D721Med (cell line): Measurements from ENCODE around the gene KCNG4.

ENCODE experiments used
- DNase-seq: peaks from one replicate; pipeline ENCODE4 v3.0.0; 2011; ENCODE audit warnings: low spot score; ENCODE audit not compliant: insufficient read length
- FAIRE-seq: peaks from 2 replicates; lab custom pipeline; 2011; peaks lifted over from hg19 to GRCh38; lab: Jason Lieb, UNC
- TF ChIP-seq, protein P1 (sequence below): IDR thresholded peaks from 2 replicates; pipeline ENCODE4 v1.5.1; 2012; ENCODE audit warnings: mild to moderate bottlenecking, control low read depth; ENCODE audit not compliant: insufficient read depth; ENCODE audit errors: missing control alignments

Gene KCNG4, protein sequence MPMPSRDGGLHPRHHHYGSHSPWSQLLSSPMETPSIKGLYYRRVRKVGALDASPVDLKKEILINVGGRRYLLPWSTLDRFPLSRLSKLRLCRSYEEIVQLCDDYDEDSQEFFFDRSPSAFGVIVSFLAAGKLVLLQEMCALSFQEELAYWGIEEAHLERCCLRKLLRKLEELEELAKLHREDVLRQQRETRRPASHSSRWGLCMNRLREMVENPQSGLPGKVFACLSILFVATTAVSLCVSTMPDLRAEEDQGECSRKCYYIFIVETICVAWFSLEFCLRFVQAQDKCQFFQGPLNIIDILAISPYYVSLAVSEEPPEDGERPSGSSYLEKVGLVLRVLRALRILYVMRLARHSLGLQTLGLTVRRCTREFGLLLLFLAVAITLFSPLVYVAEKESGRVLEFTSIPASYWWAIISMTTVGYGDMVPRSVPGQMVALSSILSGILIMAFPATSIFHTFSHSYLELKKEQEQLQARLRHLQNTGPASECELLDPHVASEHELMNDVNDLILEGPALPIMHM

DNA sequence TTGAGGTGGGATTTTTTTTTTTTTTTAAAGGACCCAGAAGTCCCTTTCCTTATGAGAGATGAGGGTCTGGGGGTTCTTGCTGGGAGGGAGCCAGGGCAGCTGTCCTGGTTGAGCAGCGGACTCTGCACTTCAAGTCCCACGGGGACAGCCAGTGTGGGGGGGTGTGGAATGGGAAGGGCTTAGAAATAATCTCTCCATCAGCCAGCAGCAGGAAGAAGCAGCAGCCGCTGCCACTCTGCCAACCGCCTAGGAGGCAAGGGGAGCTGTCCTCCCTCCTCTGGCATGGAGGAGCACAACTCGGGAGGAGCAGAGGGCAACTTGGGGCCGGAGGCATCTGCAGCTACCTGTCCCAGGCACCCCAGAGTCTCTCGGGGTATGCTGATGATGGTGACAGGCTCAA, at the start of gene KCNG4:
TSS of gene KCNG4 (minus strand) at position 104 of the 400 bp plus-strand sequence. CDS start 2,527 bp downstream, outside the sequence.
- no peak for DNase-seq
- FAIRE-seq = no peak
- TF ChIP-seq, protein P1, sequence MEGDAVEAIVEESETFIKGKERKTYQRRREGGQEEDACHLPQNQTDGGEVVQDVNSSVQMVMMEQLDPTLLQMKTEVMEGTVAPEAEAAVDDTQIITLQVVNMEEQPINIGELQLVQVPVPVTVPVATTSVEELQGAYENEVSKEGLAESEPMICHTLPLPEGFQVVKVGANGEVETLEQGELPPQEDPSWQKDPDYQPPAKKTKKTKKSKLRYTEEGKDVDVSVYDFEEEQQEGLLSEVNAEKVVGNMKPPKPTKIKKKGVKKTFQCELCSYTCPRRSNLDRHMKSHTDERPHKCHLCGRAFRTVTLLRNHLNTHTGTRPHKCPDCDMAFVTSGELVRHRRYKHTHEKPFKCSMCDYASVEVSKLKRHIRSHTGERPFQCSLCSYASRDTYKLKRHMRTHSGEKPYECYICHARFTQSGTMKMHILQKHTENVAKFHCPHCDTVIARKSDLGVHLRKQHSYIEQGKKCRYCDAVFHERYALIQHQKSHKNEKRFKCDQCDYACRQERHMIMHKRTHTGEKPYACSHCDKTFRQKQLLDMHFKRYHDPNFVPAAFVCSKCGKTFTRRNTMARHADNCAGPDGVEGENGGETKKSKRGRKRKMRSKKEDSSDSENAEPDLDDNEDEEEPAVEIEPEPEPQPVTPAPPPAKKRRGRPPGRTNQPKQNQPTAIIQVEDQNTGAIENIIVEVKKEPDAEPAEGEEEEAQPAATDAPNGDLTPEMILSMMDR = no peak

GRCh38 chr16:84288902-84289301, 49.1 kb upstream of the KCNG4 start:
- DNase-seq (no peak), FAIRE-seq (no peak)
- TF ChIP-seq, protein P1 = no peak

DNA sequence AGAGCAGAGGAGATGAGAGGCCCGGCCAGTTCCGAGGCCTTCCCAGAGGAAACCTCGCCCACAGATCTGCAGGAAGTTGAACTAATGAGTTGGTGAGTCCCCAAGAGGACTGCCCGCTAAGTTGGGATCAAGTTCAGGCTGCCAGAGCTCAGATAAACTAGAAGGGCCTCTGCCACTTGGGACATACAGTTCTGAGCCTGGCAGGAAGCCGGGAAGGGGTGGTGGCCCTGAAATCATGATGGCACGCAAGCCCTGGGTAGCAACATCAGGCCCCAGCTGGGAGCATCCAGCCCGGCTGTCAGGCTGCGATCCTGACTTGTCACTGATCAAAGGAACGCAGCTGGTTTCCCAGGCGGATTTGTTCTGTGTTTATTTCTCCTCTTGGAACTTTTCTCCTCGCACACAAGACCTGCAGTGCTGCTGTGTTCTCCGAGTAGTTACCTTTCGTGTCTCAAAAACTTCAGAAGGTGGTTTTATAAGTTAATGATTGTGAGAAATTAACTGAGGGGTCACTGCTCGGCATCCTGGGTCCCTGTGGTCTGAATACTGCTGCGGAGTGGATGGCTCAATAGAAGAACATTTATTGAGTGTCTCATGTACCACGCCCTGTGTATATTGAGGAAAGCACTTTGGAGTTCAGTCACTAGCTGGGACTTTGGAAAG, 46.9 kb upstream of the KCNG4 start:
- TF ChIP-seq, protein P1 = no peak
- FAIRE-seq (no peak), DNase-seq (no peak)

DNA sequence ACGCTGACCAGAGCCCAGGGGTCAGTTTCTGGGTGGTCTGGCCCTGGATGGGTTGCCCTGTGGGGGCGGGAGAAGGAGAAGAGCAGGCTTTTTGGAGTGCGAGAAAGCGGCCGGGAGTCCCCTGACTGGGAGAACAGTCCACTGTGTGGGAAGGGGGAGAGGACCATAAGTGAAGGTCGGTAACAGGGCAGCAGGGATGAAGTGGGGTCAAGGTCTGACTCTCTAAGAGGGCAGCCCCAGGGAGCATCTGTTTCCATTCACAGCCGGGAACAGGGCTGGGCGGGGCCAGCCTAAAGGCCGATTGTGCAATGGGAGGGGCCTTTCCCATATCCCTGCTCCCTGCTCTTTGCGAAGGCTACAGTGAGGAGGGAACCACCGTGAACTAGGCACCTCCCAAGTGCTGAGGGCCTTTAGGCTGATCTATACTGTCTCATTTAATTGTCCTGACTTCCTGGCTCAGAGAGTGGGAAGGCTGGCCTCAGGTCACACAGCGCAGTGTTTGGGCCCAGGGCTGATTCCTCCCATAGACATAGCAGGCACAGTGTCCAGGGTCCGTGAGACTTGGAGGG, 44.4 kb upstream of the KCNG4 start:
- TF ChIP-seq, protein P1 = no peak
- no peak for FAIRE-seq
- no peak for DNase-seq

DNA sequence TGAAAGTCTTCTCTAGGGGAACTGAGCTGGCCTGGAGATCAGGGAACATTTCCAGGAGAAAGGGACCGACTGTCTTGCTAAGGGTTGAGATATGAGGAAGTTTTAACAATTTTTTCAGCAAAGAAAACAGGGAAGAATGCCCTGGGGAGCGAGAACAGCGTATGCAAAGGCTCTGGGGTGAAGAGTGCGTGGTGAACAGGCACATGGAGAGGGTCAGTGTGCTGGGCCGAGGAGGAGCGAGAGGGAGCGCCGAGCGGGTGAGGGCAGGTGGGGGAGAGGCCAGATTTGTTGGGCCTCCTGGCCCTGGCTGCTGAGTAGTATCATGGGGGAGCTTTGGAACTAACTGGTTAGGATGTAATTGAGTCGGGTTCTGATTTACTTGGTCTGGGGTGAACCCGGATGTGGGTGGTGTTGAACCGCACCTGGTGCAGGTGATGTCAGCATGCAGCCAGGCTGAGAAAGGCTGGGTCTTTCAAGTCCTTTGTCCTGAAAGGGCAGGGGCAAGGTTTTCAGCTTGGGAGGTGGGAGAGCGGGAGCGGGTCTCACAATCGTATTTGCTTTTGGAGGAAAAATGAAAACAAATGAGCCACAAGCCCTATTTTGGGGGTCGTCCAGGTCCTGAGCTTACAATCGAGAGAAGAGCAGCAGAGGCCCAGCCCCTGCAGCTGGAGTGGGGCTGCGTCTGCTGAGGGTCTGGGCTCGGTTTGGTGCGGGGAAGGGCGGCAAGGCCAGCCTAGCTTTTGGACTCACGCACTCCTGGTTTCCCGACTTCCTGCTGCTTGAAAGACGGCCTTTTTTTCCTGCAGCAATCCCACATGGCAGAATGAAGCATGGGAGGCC, 43.7 kb upstream of the KCNG4 start:
- FAIRE-seq (no peak), DNase-seq (no peak)
- TF ChIP-seq, protein P1 = no peak

DNA sequence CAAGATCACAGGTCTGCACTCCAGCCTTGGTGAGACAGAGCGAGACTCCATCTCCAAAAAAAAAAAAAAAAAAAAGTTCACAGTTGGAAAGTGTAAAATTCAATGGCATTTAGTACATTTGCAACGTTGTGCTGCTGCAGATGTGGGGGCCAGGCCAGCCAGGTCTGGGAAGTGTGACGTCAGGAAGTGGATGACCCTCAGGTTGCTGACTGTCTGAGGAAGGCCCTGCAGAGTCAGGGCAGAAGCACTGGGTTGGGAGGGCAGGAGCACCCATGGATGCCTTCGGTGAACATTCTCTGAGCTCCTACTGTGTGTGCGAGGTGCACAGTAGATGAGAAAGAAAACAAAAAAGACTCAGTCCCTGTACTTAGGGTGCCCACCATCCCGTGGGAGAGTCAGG, 42.7 kb upstream of the KCNG4 start:
- TF ChIP-seq, protein P1 = no peak
- FAIRE-seq (no peak), DNase-seq (no peak)
